Dermis microvascular lymphatic vessel endothelial cell (primary cell): Measurements from ENCODE around the gene LPP. TPM values are rescaled to one million over a fixed set of nuclear protein-coding genes. Genes with fewer than 3 reads are reported as not detected.

Source experiments
- DNase-seq, 2 donors: peaks; one replicate each; pipeline versions ENCODE4 v3.0.0 to v3.0.0-alpha.2; 2010; ENCODE audit warnings: low read depth in 2 of 2
- total RNA-seq: library from RNA; depleted of rRNA; stranded (reverse); fragments of >200 nt; gene quantifications from 2 replicates; pipeline ENCODE4 v1.2.1, GENCODE V29; 2014

LPP gene
- total RNA-seq, 1 donor from 2014 or later, result 23.1 TPM

DNA sequence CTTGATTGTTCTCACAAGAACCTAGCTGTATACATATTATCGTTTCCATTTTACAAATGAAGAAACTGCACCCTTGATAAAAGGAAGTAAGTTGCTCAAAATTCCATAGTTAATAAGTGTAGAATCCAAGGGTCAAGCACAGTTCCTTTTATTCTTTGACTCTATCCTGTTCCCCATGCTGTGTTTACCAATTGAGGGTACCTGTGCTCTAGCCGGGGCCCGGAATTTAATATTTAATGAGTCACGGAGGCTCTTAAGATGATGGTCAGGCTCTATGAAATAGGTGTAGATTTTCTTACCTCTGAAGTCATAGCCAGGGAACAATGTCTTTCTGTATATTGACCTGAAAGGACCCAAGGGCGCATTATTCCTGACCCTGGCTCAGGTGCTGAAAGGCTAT lies 65.2 kb downstream of the LPP start:
- DNase-seq, result no peak

DNA sequence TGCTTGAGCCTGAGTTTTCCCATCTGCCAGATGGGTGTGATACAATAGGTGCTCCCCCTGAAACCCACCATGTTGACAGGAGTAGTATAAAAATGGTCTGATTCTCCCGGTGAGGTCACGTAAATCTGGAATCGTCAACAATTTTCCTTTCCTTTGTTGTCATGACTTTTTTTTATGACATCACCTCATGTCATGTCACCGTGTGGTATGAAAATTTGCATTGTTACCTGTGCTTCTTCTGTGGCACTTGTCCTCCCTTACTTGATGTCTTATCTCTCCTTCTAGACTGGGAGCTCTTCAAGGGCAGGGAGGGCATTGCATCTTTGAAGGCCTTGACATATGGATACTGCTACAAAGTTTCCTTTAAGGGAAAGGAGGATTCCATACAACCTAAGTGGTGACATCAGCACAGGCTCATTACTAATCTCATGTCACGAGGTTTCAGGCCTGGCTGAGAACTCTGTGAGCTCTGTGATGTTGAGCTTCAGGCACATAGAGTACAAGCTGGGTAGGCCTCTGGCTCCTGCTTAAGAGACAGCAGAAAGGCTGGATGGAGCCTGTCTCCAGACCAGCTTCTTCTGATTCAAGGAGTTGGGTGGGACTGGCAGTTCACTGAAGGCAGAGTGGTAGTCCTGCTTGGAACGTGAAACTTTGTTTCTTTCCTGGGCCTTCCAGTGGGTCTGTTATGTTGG lies 66.3 kb downstream of the LPP start:
- DNase-seq, result no peak

DNA sequence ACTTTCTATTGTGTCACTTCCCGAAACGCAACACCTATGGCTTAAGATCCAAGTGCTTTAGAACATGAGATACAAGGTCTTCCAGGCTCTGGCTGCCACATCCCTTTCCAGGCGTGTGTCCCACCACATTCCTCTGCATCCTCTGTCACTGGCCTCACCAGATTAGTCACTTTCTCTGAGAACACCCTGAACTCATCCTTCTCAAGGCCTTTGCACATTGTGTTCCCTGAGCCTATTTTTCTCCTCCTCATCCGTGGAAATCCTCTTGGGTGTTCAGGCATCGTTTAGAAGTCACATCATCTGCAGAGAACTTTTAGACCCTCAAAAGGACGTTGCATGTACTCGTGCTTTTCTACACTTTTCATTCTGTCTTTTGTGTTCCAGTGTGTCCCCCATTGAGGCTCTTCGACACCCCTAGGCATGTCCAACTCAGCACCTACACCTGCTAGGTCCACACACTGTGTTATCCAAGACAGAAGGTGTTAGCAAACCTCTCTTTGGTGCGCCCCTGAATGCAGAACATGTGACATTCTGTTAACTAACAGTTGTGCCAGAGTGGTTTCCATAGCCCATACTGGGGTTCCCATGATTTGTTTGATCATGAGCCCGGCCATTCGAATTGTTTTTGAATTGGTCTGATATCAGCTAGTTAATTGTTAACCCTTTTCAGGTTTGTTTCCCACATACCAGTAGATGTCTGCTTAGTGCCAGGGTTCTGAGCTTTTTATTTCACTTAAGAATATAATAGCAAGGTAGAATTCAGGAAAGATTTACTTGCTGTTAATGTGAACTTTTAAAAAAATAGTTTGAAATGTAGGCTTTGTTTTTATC lies 67.2 kb downstream of the LPP start:
- DNase-seq, result peak in 1 of 2 donors; percentile 9

DNA sequence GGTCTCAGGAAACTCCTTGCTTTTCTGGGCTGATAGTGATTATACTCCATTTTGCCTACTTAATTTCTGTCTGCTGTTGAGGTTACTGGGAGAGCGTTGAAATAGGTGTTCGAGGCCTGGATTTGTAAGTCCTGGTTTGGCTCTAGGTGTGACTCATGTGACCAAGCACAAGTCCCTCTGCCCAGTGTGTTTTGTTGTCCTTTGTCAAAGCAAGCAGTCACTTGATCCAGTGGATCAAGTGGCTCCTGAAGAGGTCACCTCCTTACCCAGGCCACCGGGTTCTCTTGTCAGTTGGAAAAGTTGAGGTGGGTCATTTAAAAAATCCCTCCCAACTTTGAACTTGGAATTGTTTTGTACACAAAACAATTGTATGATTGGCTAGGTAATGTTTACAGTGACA lies 70.0 kb downstream of the LPP start:
- no peak for DNase-seq

GRCh38 chr3:188227442-188227841 lies 73.5 kb downstream of the LPP start:
- DNase-seq, result no peak

DNA sequence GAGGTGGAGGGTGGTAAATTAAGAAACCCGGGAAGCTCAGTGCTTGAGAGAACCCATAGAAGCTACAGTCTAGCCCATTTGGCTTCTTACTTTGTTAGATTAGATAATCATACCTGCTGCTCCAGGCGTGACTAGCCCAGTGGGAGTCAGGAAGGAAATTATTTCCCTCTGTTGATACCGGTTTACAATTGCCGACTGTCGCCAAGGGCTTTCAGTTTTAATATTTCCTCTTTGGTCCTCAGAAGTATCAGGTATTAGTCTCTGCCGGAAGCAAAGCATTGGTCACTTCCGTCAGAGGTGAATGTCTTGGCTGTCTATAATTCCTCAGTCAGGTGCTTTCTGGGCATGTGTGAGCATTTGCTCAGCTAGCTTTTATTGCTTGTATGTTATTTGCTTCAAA lies 75.2 kb downstream of the LPP start:
- peak; percentile 36 to 89 for DNase-seq

DNA sequence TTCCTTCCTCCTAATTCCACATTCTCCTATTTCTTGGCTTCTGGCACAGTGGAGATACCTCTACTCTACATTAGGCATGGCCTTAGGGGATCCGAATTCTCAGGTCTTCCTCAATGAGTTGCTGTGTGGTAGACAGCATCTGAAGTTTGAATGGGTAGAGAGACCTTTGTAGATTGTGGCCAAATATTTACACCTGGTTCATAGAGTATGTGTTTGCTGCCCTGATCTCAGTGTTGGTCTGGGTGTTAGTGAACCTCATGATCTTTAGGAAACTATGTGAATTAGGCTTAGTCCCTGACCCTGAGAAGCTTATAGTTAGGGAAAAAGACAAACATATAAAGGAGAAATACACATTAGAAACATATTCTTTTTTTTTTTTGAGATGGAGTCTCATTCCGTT lies 75.8 kb downstream of the LPP start:
- no peak for DNase-seq

- peak in 1 of 2 donors; percentile 12 for DNase-seq
Measured at GRCh38 chr3:188230962-188231361, 77.0 kb downstream of the LPP start.

DNA sequence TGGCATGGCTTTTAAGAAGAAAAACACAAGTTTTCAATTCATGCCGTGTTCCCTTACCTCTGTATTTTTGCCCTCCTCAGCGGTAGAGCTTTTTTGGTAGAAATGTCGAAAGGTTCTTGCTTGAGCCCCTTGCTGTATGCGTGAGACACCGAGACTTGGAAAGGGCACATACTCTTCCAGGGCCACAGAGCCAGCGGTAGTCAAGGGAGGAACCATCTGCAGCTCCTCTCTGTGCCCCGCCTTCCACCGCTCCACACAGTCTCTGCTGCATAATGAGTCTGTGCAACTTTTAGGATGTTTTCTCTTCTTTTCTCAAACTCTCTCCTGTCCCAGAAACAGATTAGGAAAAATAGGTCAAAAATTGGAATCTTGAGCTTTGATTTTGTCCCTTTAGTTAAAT lies 77.5 kb downstream of the LPP start:
- no peak for DNase-seq

GRCh38 chr3:188232656-188233055 lies 78.7 kb downstream of the LPP start:
- no peak for DNase-seq

- DNase-seq, result peak in 1 of 2 donors; percentile 12
Measured at GRCh38 chr3:188233320-188233719, 79.4 kb downstream of the LPP start.

DNA sequence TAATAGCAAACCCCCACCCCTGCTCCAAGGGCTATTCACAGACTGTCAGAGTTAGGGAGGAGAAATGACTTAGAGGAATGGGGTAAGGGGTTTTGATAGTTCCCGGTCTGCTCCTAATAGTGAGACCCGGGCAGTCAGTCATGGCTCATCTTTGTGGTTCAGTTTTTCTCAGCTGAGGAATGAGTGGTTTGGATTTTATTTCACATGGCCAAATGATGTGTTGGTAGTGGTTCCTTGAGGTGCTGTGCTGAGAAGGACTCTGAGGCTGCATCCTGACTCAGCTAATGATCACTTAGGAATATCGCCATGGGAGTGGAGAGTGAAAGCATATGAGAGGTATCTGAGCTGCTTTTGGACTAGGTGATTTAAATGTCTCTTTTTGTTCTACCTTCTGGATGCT lies 80.2 kb downstream of the LPP start:
- no peak for DNase-seq

GRCh38 chr3:188236271-188236670 lies 82.3 kb downstream of the LPP start:
- DNase-seq, result no peak

DNA sequence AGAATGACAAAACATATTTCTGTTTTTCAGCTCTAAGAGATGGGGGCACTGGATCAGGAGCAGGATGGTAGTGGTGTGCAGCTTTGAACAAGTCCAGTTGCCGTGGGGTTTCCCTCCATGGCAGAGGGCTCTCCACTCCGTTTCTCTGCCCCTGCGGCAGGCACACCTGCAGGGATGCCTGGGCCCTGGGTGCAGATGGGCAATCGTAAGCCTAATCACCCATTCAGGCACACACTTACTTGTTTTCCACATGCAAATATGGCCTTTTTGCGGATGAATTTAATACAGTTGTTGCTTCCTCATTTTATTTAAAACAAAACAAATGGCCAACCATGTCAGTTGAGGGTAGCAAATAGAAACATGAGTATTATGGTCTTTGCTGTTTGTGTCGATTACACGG lies 85.1 kb downstream of the LPP start:
- DNase-seq, result no peak

- no peak for DNase-seq
Measured at GRCh38 chr3:188239577-188239976, 85.6 kb downstream of the LPP start.

GRCh38 chr3:188240189-188240981 lies 86.4 kb downstream of the LPP start:
- no peak for DNase-seq

DNA sequence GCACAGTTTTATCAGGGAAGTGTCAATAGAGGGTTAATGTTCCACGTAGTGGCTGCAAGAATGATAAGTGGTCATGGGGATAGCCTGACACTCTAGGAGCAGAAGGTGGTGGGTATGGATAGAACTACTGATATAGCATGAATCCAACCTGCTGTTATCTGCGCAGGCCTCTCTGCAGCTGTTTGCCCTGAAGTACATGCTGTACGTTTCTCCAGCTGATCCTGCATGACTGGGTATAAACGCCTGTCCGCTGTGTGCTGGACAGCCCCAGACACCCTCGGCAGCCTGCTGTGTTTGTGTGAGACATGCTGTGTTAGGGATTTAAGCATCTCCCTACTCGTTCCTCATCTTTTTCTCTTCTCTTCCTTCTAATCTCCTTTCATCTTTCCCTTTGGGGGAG lies 87.1 kb downstream of the LPP start:
- DNase-seq, result no peak

DNA sequence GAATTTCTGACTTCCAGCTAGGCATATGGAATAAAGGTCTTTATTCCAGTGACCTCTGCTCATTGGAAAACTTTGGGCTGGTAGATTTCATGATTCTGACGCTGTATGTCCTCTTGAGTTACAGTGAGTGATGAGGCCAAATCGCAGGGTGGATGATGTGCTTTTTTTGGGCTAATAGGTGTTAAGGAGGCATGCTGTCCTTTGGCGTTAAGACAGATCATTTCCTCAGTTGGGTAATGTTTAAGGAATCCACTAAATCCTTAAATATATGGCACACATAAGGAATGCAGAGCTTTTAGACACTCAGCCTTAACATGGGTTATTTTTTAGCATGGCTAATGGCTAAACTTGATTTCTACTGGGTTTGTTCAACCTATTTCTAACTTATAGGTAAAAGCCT lies 87.9 kb downstream of the LPP start:
- no peak for DNase-seq

- DNase-seq, result peak in 1 of 2 donors; percentile 40
Measured at GRCh38 chr3:188242436-188243123, 88.6 kb downstream of the LPP start.

- peak in 1 of 2 donors; percentile 25 for DNase-seq
Measured at GRCh38 chr3:188243124-188243795, 89.3 kb downstream of the LPP start.

DNA sequence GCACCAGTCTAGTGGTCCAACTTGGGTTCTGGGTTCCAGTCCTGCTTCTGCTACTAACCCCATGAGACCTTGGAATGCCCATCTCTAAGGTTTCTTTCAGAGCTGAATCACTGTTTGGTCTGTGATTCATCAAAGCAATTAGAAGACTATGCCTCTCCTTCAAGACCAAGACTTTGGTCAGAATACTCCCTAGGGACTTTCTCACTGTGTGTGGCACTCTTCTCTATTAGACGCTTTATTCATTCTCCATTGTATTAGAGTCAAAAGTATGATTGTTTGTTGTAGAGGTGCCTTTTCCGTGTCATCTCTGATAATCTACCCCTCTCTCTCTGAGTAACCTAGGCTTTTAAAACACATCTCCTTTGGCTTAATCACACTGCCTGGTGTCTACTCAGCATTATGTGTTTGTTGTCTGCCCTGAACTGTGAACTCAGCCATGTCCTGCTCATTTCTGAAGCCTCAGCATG lies 90.5 kb downstream of the LPP start:
- no peak for DNase-seq
